ENCODE measurements around the gene RAD51B.
"Not testable (repeated sequence)": the region's sequence is repeated elsewhere in the genome, so short reads cannot be mapped to it uniquely, and the experiment has no call there.

The RAD51B gene

DNA sequence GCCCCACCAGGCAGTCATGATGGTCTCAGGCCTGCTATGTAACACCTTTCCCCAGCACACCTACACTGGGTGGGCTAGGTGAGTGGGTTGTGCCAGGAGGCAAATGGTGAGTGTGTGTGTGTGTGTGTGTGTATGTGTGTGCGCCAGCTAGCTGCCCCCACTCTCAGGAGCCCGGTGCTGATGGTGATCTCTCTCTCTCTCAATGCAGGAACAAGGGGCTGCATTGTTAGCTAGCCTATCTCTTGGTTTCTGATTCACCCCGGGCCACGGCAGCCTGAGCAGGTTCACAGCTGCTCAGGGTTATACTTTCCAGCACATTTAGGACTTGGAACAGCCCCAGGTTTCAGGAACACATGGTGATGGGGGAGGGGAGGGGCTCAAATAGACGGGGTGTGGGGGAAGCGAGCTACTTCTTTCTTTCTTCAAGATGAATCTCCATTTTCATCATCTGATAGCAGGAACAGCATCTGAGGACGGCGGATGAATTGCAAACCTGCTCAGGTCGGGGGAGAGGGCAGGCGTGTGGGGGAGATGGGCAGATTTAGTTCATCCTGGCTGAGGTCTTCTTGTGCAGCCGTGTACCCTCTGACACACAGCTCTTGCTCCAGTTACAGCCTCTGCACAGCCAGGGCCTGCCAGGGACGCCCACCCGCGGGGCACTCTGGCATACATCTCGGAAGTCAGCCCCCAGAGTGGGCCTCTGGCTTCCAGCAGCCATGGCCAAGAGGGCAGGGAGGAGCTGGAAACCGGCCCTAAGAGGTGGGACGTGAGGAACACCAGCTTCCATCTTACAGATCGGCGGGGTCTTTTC, 835.6 kb downstream of the RAD51B start:
- DNase-seq = no peak

DNA sequence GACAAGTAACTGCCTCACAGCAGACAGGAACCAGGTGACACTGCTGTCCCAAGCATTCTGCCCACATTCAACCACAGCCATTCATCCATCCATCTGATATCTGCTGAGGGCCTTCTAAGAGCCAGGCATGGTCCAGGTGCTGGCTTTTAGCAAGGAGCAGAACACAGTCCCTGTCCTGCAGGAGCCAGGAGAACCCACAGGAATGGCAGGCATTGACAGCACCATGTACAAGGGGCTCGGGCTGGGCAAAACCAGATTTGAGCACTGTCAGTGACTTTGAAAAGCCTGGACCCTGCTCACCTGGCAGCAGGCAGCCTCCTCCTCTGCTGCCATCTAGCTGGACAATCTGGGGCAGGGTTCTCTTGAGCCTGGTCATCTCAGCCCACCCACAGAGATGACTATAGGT, 836.3 kb downstream of the RAD51B start:
- DNase-seq = no peak

DNA sequence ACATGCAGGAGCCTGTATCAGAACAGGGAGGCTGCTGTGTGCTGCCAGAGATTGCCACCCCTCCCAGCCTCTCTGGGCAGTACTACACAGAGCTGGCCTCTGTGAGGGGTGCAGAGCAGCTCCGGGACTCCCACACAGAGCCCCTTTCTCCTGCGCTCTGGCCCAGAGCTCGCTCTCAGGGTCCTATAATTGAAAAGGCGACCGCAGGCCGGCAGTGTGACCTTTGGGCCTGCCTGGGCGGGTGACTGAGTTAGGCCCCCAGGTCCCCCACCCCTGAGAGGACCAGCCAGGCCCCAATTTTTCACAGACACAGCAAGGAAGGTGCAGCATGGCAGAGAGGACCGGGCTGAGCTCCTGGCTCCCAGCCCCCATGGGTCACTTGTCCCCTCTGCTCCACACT, 836.9 kb downstream of the RAD51B start:
- DNase-seq = no peak

DNA sequence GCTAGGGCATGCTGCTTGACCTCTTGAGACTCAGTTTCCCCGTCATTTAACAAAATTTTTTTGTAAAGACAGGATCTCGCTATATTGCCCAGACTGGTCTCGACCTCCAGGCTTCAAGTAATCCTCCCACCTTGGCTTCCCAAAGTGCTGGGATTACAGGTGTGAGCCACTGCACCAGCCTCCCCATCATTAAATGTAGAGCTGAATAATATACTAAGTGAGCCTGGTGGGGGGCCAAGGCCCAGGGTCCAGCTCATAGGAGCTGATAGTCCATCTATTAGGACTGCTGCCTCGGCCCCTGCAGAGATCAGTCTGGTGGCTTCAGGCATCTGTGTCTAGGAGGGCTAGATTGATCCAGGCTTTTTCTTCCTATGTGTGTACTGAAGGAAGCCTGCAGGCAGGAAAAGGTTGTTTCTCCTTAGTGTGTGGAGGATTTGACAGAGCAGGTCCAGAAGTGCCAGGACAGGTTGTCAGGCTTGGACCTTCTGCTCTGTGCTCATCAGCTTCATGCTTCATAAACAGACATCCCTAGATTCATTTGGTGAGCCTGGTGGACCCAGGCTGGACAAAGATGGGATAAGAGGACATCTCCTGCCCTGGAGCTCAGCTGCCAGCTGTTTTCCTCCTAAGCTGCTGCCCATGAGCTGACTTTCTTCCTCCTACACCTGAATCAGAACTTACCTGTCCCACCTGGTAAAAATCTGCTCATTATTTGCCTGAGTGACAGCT, 837.9 kb downstream of the RAD51B start:
- no peak for DNase-seq

DNA sequence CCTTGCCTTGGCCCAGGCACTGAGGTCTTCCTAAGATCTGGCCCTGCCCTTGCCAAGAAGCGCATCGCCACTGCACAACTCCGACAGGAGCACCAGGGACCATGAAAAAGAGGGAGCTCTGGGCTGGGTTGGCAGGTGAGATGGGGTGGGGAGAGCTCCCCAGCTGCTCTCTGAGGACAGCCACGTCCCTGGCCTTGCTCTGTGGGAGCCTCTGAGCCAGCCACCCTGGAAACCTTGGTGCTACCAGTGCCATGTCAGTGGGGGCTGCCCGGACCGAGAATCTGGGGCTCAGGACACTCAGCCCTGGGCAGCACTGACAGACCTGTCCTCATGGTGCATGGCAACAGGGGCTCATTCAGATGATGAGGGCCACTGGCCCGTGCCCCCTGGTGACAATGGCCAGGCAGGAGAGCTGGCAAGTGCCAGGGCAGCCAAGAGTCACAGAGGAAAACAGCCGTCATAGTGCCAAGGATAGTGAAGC, 838.5 kb downstream of the RAD51B start:
- no peak for DNase-seq

DNA sequence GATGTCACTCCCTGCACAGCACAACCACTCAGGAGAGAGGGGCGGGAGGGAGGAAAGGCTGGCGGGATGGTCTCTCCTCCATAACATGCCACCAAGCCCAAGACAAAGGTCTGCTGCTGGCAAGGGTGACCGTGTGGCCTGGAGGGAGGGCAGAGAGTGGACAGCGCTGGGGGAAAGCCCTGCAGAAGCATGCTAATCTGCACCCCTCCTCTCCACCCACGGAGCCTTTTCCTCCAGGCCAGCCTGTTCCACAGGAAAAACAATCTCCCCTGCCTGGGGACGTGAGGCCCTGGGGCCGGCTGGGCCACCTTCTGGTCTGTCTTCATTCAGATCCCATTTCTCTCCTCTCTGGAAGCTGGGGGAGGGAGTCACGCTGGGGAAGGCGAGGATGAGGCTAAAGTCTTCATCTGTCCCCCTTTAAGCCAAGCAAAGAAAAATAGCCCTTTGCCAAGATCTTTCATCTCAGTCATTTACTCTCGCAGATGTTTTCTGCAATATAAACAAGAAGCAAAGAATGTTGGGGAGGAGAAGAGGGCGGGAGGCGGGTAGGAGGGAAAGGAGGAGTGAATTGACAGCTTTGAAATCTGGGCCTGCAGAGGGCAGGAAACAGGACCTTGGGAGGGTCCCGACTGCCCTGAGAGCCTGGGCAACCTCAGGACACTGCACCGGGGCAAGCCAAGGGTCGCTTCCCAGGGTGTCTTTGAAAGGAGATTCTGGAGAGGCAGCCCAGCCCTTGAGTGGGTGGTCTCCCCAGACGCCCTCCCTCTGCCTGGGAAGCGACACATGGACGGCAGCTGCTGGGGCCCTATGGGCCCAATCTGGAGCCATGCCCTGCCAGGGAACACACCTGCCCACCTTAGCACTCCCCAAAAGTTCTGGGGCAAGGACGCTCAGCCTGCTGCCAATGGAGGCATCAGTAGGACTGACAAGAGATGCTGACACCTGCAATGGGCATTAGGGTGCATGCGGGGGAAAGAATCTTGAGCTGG, 839.7 kb downstream of the RAD51B start:
- no peak for DNase-seq

DNA sequence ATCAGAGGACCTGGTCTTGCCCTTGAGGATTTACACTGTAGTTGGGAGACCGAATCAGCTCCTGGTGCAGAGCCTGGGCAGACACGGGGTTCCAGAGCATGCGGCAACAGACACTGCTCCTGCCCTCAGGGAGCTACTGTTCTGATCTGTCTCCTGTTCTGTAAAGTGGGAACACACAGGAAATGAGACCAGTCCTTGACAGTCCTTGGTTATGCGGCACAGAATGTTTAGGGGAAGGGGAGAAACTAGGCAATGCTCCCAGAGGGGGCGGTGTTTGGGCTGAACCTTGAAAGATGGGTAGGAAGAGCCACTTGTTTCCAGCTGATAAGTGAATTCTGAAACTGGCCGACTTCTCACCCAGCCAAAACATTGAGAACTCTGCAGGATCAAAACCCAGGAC, 840.9 kb downstream of the RAD51B start:
- no peak for DNase-seq

DNA sequence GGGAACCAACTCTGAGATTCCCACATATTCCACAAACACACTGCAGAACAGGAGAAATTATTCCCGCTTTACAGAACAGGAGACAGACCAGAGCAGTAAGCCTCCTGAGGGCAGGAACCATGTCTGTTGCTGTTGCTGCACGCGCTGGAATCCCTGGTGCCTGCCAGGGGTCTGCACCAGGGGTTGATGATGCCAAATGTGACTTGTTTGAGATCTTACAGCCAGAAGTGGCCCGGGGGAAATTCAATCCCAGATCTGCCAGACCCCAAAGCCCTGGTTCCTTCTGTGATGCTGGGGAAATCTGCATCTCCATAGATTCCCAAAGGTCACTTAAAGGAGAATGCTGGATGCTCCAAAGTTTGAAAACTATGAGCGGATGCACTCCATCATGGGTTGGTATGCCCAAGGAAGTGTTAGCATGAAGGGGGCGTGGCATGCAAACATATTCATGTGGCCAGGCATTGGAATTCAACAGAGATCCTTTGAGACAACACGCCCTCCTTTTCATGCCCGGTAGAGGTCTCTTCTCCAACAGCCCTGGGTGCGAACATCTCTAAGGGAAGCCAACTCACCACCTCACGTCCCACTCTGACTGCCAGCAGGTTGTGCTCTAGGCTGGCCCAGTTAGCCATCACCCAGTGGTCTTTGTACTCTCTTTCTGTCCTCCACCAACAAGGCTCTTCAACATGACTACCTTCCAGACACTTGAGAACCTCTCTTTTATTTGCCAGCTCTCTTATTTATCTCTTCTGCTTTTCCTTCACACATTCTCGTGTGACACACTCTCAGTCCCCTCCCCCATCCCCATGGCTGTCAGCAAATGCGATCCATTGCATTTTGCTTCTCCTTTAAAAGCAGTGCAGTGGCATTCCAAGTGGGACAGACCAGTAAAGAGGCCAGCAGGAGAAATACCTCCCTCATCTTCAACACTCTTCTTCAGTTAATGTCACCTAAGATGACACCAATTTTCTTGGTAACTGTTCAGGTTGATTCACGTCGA, 841.9 kb downstream of the RAD51B start:
- DNase-seq = peak; percentile 19

DNA sequence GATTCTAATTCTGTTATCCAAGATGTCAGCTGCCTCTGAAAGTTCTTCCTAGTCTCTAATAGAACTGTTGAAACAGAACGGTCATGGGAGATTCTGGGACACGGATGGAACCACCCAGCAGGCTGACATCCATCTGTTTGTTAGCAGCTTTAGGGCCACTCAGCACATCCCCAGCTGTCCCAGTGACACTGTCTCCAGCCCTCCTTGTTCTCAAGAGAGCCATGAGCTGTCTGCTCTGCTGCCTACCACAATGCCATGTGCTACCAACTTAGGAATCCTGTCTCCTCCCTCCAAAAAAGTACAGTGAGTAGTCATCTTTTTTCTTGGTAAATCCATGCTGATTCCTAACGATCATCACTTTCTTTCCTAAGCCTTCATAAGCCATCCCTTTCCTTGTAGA, 842.8 kb downstream of the RAD51B start:
- DNase-seq = no peak

DNA sequence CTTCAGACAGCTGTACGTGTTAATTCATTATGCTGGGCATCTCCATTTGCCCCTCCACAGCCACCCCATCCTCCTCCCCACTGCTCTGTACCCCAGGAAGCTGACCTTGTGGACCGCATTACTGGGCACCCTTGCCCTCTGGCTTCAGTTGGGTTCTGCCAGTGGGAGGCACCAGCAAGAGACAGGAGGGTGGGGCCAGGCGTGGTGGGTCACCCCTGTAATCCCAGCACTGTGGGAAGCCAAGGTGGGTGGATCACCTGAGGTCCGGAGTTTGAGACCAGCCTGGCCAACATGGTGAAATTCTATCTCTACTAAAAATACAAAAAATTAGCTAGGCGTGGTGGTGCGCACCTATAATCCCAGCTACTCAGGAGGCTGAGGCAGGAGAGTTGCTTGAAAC, 843.2 kb downstream of the RAD51B start:
- not testable (repeated sequence) for DNase-seq

DNA sequence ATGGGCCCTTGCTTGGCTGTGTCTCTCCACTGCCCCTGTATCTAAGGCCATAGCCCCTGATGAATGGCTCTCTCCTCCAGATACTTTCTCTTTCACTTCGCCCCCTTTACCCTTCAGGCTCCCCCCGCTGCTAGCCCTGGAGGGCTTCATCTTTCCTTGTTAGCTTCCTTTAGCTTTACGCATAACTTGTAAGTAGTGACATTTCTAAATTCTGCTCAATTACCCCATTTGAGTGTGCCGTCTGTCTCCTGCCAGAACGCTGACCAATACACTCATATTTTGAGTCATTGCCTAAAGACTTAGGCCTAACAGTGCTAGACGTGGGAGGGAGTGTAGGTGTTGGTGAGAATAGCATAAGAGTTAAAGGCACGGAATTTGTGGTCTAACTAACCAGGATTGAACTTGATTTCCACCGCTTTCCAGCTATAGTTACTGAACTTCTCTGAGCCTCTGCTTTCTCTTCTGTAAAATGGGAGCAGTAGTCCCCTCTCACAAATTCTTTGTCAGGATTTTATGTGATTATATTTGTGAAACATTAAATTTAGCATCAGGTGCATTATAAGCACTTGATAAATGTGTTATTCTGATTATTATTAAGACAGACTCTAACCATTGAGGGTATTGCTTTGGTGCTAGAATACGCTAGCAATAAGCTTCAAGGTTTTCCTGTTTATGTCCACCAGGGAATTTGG, 844.0 kb downstream of the RAD51B start:
- DNase-seq = no peak

DNA sequence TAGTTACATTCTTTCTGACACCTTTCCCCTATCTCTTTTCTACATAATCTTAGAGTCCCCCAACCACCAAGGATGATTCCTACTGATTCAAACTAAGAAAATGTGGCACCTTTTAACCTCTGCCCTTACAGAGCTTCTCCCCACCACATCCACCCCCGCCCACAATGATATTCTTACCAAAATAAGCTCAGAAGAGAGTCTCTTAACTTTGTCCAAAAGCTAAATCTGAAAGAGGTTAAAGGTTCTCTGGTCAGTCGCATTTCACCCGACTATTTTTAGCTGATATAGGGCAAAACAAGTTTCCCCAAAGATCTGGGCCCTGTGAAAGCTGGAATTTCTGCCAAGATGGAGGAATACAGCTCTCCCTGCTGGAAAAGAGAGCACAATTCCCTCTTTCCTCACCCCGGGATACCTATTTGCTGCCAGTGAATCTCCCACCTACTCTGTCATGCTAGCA, 844.7 kb downstream of the RAD51B start:
- DNase-seq = no peak

DNA sequence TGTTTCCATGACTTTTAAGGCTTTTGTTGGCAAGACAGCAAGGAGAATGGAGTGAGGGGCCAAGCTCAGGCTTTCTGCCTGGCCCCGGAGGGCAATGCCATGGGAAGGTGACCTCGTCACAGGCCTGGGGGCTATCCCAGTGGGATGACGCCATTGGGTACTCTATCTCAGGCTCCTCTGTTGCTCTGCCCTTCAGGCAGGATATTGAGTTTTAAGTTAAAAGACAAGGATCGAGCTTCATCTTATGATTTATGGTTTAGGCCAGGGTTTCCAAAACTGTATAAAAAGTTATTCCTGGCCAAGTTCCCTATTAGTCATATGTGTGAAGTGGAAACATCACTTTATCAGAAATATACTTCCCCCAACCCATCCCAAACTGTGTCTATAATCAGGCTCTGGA, 845.6 kb downstream of the RAD51B start:
- no peak for DNase-seq

DNA sequence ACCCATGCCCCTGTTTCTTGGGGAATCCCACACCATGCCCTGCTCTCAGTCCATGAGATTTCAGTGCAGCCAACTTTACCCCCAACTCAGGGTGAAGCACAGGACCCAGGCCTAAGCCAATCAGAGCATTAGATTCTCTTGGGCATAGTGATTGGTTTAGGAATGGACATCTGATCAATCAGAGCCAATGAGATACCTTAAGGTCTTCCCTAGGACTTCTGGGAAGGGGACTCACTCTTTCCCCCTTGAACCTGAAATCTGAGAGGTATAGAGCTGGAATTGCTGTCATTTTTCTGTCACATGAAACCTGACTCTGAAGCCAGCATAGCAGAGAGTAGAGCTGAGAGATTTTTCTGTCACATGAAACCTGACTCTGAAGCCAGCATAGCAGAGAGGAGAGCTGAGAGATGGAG, 846.2 kb downstream of the RAD51B start:
- DNase-seq = no peak

DNA sequence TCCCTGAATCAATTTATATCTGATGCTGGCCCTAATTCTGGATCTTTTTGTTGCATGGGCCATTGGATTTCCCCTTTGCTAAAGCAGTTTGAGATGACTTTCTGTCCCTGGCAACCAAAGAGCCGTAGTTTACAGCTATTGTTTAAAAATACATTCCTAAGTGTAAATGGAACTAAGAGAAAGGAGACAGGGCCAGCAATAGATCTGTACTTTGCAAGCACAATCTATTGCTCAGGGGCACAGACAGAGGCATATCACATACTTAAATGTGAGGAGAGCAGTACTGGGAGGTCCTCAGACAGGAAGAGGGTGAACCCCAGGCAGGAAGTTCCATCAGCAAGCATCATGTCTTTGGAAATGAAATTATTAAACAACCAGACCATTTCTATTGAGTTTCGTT, 846.7 kb downstream of the RAD51B start:
- no peak for DNase-seq

DNA sequence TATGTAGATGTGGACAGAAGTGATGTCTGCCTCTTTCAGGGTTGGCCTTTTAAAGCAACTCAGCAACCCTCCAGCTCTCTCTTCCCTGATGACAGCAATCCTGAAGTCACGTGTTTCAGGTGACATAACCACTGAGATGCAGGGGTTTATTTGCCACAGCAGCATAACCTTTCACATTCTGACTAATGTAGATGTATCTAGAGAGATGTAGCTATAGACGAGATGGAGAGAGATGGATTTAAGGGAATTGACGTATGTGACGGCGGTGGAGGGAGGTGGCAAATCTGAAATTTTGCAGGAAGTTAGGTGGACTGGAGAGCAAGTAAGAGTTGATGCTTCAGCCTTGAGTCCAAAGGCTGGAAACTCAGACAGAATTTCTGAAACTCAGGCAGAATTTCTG, 847.3 kb downstream of the RAD51B start:
- no peak for DNase-seq

DNA sequence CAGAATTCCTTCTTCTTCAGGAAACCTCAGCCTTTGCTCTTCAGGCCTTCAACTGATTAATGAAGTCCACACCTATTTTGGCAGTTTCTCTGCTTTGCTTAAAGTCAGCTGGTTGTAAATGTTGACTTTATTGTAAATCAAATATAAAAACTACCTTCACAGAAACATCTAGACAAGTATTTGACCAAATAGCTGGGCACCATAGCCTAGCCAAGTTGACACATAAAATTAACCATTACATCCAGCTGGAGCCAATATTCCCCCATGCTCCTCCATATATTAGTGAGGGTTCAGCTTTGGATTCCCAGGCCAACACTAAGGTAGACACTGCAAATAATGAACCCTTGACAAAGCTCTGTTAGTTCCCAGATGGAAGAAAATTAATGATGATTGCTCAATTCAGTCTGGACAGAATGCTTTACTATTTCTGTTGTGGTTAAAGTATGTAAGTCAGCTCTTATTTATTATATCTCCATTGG, 847.8 kb downstream of the RAD51B start:
- DNase-seq = no peak

DNA sequence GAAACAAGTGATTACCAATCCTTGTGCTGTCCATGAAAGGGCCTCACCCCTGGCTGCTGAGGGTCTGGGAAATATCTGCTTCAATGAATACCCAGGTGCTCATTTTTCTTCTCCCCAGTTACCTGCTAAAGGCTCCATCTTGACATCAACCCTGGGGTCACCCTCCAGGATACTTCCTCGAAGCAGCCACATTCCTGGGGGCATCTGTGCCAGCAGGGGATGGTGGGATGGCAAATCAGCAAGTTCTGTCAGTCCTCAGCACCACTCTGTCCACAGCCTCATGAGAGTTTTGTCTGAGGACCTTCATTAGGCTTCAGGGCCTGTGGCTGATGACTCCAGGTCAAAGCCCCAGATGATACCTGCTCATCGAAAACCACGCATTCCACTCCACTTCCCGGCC, 848.4 kb downstream of the RAD51B start:
- no peak for DNase-seq

DNA sequence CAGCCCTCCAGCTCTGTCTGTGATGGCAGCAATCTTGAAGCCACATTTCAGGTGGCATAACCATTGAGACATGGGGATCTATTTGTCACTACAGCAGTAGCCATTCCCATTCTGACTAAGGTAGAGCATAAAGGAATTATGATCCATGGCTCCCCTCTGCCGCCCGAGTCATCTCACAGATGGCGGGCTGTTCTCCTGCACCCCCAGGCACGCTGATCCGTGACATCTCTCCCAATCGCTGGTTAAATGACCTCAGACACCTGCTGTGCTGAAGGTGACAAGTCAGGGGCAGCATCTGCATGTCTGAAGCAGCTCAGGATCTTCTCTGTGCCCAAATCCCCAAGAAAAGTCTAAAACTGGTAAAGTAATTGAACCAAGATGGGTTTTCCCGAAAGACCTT, 849.0 kb downstream of the RAD51B start:
- DNase-seq = no peak

DNA sequence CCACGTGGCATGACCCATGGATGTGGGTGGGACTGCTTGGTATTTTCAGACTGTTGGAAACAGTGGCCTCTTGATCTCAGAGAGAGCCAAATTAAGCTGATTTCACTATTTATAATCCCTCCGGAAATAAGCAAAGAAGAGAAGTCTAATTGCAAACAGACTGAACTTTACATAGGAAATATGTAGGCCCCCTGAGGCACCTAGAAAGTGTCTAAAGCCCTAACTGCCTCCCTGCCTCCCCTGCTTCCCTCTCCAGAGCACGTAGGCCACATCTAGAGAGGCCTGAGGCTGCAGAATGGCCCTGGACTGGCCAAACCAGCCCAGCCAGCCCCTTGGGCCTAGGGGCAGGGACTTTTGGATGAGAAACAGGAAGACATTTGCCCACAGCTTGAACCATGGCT, 849.5 kb downstream of the RAD51B start:
- DNase-seq = no peak

Data from OCI-M1 (cell line).